Activated CD4-positive, alpha-beta T cell treated with anti-CD3 and anti-CD28 coated beads for 24 hours (primary cell): Measurements from ENCODE around the gene CACNA2D2.
A peak's percentile ranks its signal among the peaks of the same experiment; 100 is the strongest.

Experiments
- DNase-seq, 2 donors: peaks; one replicate each; pipeline ENCODE4 v3.0.0-alpha.2; 2020; ENCODE audit warnings: low read depth in 2 of 2

CACNA2D2 gene

GRCh38 chr3:50503504-50504342 is at the start of gene CACNA2D2:
CACNA2D2 (minus strand) TSS chr3:50503634; CDS start chr3:50503423, 211 bp downstream.
- DNase-seq: peak; percentile 32 to 33

- no peak for DNase-seq
These were observed 49.2 kb upstream of the CACNA2D2 start for GRCh38 chr3:50552598-50552997.

GRCh38 chr3:50551681-50552435 is 48.4 kb upstream of the CACNA2D2 start:
- DNase-seq: no peak

DNA sequence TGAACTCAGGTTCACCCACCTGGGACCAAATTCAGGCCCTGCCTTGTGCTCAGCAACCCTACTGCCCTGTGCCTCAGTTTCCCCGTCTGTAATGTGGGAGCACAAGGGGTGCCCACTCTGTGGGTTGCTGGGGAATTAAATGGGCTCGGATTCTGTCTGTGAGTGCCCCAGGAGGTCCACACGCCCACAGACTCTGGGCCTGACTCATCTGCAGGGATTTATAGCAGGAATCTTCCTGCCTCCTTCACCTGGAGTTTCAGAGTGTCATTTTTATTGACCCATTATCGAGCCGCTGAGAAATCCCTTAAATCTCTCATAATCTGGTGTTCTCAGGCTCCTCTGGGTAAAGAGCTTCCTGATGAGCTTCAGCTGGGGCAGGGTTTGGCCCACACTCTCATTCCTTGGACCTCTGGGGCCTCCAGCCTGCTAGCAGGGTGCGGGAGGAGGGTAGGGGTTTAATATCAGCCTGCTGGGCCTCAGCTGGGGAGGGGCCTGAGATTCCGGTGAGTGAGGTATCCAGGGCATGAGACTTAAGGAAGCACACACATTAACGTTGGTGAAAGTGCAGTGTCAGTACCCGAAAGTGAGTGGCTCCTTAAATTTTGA is 47.7 kb upstream of the CACNA2D2 start:
- no peak for DNase-seq

GRCh38 chr3:50550079-50550736 is 46.8 kb upstream of the CACNA2D2 start:
- DNase-seq: peak; percentile 53 to 56

GRCh38 chr3:50549226-50549625 is 45.8 kb upstream of the CACNA2D2 start:
- DNase-seq: no peak

DNA sequence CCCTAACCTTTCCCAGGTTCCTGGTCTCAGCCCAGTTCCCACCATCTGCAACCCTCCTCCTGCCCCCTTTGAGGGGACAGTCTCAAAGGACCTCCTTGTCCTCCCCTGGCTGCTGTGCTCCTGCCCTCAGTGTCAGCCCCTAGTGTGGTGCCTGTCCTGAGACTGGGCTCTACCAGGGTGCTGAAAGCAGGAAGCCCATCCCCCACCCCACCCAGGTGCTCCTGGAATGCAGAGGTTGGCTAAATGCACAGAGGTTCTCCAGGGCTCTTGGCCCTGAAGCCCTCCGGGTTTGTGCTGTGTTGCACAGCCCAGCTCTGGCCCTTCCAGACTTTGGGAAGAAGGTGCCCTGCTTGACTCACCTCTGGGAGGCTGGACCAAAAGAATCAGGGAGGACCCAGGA is 42.3 kb upstream of the CACNA2D2 start:
- no peak for DNase-seq

- peak; percentile 42 to 56 for DNase-seq
These were observed 39.0 kb upstream of the CACNA2D2 start for GRCh38 chr3:50542177-50543034.

- no peak for DNase-seq
These were observed 36.2 kb upstream of the CACNA2D2 start for GRCh38 chr3:50539356-50540286.

- no peak for DNase-seq
These were observed 34.1 kb upstream of the CACNA2D2 start for GRCh38 chr3:50537421-50538129.

DNA sequence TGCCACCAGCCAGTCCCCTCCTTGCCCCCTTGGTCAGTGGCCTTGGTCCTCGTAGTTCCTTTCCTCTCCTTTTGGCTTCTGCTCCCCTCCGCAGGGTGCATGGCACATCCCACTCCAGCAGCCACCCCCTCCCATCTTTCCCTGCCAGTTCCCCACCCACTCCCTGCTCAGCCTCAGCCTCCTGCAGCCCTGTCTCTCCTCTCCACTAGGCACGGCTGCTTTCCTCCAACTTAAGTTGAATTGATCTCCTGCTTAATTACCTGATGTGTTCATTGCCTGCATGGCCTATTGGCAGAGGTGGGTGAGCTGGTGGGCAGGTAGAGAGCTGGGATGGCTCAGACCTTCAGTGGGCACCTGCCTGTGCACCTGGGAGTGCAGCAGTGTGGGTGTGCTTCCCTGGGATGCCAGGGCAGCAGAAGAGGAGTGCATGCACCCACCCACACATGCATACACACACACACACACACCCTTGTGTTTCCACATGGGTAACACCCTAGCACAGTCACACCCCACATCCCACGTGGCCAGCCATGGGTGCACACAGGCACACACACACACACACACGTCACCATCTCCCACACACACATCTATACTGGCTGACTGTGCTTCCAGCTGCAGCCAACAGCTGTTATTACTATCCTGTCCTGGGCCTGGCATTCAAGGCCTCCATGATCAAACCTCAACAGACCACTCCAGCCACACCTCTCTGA is 33.2 kb upstream of the CACNA2D2 start:
- DNase-seq: no peak

DNA sequence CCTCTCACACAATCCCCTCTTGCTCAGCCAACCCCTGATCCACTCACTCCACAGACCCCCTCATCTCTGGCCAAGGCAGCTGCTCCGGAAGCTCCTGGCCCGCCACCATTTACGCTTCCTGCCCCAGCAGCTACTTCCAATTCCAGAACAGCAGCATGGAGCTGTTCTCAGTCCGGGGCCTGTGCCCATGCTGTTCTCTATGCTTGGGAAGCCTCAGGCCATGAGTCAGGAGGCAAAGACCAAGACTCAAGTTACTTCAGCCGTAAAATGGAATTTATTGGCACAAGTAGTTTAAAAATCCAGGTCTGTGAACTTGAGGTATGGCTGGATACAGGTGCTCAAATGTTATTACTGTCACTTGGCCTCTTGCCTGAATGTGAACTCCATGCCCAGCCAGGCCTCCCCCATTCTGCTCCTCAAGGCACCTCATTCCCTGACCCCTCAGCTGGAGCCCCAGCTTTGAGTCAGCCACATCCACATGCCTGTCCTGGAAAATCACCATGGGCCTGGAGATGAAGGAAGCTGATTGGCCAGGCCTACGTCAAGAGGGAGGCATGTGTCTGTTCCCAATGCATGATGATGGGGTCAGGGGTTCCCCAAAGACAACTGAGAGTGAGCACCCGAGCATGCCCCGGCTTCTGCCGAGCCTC is 31.4 kb upstream of the CACNA2D2 start:
- DNase-seq: no peak

DNA sequence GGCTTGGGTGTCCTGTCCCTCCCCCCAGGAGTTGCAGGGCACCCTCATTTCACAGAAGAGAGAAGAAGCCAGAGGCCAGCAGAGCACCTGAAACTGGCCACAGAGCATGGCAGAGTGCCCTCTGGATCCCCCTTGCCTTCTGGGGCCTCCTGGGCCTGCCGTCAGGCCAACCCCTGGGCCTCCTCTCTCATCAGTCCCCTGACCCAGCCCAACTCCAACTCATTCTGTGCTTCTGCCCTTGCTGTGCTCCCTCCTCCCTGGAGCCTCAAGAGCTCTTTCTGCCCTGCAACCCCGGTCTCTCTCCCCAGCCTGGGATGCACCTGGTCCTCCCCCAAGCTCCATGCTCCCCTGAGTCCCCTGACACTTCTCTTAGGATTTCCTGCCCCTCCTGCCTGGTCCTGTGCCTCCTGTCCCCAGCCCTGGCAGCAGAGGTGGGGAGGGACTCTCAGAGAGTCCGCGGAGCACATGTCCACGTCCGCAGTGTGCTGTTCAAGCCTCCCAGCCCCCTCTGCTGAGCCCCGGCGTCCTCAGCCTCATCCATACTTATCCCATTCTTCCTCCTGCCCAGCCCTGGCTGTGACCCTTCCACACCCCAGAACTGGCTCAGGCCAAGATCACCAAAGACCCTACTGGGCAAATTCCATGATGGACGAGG is 30.5 kb upstream of the CACNA2D2 start:
- DNase-seq: no peak

DNA sequence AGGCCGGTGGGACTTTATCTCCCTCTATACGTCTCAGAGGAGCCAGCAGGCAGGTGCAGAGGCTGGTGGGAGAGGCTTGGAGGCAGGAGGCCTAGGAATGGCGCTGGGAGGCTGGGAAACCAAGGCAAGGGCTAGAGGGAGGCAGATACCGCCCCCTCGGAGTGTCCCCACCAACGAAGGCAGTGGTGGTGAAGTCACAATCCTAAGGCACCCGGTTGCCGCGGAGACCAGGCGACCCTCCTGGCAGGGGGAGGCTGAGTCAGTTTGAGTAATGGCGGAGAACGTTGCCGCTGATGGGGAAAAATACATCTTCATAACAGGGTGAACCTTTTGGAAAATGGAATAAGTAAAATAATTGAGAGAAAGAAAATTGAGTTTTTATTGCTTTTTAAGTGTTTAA is 29.9 kb upstream of the CACNA2D2 start:
- no peak for DNase-seq

GRCh38 chr3:50532062-50532705 is 28.8 kb upstream of the CACNA2D2 start:
- no peak for DNase-seq

DNA sequence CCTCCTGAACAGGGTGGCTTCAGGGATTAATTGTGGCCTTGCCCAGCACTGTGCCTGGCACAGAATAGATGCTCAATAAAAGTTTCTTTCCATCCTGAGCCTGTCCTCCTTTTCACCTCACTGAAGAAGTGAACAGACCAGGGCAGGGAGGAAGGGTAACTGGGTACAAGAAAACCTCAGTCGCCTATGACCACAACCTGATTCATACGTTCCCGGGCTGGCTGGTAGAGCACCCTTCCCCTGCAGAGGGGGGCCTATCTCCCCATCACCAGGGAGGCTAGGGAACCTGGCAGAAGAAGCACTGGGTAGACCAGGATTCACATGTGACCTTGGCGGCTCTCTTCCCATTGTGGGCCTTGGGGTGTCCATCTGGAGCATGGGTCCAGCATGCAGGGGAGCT is 27.8 kb upstream of the CACNA2D2 start:
- no peak for DNase-seq
